SU-DHL-6 (cell line): Measurements from ENCODE around the gene EIF1B.

Experiments used
- EZH2phosphoT487 ChIP-seq: fragments of 200-600 bp; sonication (generic), shearing (Covaris generic); conservative IDR thresholded peaks from 2 replicates; pipeline ENCODE4 v1.6.1; 2018; ENCODE audit warnings: mild to moderate bottlenecking, antibody characterized with exemption, low read length, moderate library complexity, mixed read lengths
- TF ChIP-seq, protein P1 (sequence below): fragments of 200-600 bp; sonication (generic); IDR thresholded peaks from one replicate; pipeline ENCODE4 v1.5.1; 2017; ENCODE audit warnings: antibody characterized with exemption, mild to moderate bottlenecking, low read length, moderate library complexity; ENCODE audit not compliant: insufficient read depth, poor library complexity, severe bottlenecking

GRCh38 chr3:40287248-40287647, 22.3 kb upstream of the EIF1B start:
- TF ChIP-seq, protein P1, sequence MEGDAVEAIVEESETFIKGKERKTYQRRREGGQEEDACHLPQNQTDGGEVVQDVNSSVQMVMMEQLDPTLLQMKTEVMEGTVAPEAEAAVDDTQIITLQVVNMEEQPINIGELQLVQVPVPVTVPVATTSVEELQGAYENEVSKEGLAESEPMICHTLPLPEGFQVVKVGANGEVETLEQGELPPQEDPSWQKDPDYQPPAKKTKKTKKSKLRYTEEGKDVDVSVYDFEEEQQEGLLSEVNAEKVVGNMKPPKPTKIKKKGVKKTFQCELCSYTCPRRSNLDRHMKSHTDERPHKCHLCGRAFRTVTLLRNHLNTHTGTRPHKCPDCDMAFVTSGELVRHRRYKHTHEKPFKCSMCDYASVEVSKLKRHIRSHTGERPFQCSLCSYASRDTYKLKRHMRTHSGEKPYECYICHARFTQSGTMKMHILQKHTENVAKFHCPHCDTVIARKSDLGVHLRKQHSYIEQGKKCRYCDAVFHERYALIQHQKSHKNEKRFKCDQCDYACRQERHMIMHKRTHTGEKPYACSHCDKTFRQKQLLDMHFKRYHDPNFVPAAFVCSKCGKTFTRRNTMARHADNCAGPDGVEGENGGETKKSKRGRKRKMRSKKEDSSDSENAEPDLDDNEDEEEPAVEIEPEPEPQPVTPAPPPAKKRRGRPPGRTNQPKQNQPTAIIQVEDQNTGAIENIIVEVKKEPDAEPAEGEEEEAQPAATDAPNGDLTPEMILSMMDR: no peak
- TF ChIP-seq EZH2phosphoT487: no peak
